NCI-H345 treated with DMSO at 0.1 percent for 48 hours (cell line): ENCODE results near the gene CELA3B.
"Not testable (repeated sequence)": the region's sequence is repeated elsewhere in the genome, so short reads cannot be mapped to it uniquely, and the experiment has no call there.

Experiments used
- DNase-seq: peaks from one replicate; lab custom pipeline; 2025; ENCODE audit not compliant: unreplicated experiment; lab: John Stamatoyannopoulos, UW

CELA3B gene

GRCh38 chr1:21974699-21975098, 2.1 kb upstream of the CELA3B start:
- not testable (repeated sequence) for DNase-seq

DNA sequence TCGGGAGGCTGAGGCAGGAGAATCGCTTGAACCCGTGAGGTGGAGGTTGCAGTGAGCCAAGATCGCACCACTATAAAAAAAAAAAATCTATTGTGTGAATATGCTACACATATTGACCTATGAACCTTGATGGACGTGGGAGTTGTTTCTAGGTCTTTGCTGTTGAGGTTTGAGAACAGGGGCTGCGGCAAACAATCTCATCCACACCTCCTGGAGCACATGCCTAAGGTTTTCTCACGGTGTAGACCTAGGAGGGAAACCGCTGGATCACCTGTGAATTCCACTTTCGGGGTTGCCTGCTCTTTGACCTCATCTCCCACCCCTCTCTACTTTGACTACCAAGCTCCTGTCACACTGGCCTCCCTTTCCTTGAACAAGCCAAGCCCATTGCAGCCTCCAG, 1.5 kb upstream of the CELA3B start:
- DNase-seq = not testable (repeated sequence)

DNA sequence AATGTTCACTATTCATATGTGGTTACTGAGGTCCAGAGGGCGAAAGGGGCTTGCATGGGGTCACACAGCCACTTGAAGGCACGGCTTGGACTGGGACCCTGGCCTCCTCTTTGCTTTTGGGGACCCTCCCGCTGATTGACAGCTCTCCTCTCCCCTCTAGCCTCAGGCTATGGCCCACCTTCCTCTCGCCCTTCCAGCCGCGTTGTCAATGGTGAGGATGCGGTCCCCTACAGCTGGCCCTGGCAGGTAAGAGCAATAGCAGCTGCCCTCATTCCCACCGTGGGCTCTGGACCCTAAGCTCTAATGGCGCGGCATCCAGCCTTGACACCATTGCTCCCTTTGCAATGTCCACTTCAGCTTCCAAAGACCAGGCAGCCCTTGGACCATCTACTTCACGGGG, 1.4 kb downstream of the CELA3B start:
- DNase-seq = not testable (repeated sequence)

GRCh38 chr1:21980515-21981220, 3.8 kb downstream of the CELA3B start:
- not testable (repeated sequence) for DNase-seq

DNA sequence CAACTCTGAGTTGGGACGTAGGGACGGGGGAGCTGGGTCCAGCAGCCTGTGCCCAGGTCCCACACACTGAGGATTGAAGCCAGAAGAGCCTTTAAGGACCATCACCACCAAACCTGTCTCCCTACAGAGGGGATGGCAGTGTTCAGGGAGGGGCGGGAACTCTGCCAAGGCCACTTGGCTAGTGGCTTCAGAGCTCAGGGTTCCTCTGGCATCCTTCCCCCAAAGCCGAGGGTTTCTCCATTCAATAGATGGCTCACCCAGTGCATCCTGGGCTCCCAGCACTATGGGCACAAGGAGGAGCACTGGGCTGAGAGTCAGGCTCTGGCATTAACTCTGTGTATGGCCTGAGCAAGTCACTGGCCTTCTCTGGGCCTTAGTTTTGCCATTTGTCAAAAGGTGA, 4.4 kb downstream of the CELA3B start:
- not testable (repeated sequence) for DNase-seq

DNA sequence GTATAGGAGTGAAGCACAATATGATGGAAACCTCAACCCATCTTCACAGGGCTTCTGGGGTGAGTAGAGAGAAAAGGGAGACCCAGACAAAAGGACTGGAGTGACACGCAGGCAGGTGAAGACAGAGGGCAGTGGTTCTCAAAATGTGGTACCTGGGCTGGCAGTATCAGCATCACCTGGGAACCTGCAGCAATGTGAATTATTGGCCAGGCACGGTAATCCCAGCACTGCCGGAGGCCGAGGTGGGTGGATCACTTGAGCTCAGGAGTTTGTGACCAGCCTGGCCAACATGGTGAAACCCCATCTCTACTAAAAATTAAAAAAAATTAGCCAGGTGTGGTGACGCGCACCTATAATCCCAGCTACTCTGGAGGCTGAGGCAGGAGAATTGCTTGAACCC, 5.3 kb downstream of the CELA3B start:
- not testable (repeated sequence) for DNase-seq

DNA sequence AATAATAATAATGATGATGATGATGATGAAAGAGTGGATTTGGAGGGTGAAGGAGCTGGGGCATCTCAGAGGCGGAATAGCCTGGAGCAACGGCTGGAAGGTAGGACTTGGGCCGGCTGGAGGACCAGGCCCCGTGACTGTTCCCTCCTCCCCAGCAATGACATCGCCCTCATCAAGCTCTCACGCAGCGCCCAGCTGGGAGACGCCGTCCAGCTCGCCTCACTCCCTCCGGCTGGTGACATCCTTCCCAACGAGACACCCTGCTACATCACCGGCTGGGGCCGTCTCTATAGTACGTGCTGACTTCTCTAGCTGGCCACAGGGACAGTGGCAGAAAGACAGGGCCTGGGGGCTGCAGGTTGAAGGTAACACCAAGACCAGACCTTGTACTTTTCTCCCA, 6.7 kb downstream of the CELA3B start:
- DNase-seq = not testable (repeated sequence)

DNA sequence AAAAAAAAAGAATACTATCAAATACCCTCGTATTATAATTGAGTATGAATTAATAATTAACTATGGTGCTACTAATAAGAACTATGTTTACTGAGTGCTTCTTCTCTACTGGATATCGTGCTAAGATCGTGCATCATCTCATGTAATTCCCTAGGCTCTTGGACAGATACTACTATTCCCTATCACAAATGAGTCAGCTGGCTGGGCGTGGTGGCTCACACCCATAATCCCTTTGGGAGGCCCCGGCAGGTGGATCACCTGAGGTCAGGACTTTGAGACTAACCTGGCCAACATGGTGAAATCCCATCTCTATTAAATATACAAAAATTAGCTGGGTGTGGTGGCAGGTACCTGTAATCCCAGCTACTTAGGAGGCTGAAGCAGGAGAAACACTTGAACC, 9.1 kb downstream of the CELA3B start:
- not testable (repeated sequence) for DNase-seq

- DNase-seq = not testable (repeated sequence)
These were observed 9.6 kb downstream of the CELA3B start for GRCh38 chr1:21986386-21986785.

- not testable (repeated sequence) for DNase-seq
These were observed 13.0 kb downstream of the CELA3B start for GRCh38 chr1:21989672-21990393.

DNA sequence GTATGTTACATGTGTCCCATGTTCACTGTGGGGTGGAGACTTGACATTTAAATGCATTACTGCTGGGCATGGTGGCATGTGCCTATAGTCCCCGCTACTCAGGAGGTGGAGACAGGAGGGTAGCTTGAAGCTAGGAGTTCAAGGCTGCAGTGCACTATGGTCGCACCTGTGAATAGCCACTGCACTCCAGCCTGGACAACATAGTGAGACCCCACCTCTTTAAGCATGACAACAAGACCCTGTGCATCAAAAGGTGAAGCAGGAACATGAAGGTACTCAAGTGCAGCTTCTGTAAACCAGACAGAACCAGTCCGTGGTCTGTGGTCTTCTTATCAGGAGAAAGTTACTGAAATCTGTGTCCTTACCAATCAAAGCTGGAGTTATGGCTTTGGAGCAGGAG, 15.4 kb downstream of the CELA3B start:
- DNase-seq = not testable (repeated sequence)

GRCh38 chr1:21994716-21995115, 17.9 kb downstream of the CELA3B start:
- DNase-seq = not testable (repeated sequence)

GRCh38 chr1:21996663-21996970, 19.8 kb downstream of the CELA3B start:
- DNase-seq = not testable (repeated sequence)

- DNase-seq = not testable (repeated sequence)
These were observed 21.2 kb downstream of the CELA3B start for GRCh38 chr1:21997891-21998623.

DNA sequence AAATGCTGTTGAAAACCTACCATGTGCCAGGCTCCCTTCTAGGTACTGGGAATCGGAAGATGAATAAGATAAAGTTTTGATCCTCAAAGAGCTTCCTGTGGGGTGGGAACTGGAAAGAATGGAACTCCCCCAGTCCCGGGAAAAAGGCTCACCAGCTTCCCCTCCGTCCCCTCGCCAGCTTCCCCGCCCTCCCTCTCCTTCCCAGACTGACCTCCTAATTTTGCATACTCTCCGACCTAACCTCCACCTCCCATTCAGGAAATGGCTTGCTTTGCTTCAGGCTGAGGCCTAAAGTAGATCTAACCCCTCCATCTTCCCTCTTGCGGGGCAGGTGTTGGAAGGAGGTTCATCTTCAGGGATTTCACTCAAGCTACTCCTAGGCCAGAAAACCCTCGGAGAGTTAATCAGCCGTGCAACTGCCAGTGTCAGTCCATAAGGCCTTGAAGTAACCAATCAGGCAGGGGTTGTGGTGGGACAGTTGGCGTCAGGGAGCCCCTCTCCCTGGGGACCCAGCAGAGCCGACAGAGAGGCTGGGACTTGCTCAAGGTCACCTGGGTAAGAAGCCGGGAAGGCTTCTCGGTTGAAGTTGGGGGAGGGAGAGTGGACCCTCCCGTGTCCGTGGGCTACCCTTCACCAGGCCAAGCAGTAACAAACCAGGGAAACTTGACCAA, 21.9 kb downstream of the CELA3B start:
- not testable (repeated sequence) for DNase-seq

DNA sequence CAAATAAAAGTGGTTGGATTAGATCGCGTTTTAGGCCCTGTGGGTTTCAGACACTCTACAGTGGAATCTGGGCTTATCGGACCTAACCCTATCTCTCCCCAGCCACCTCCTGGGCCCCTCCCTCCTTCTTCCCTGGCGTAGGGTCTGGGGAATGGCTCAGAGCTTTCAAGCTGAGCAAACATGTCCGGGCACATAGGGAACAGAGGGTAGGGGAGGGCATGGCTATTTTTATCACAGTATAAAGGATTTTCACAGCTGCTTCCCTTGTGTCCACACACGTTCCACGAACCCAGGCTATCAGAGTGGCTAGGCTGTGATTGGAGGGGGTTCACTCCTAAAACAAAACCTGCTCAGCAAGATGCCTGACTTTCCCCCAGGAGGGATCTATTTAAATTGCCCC, 22.8 kb downstream of the CELA3B start:
- not testable (repeated sequence) for DNase-seq

- DNase-seq = no peak
These were observed 24.6 kb downstream of the CELA3B start, which contains the start of gene CELA3A for GRCh38 chr1:22001409-22001808. Gene CELA3A (plus strand): TSS chr1:22001657. CDS start chr1:22001675, 18 bp downstream.

GRCh38 chr1:22002461-22002860, 25.6 kb downstream of the CELA3B start:
- DNase-seq = not testable (repeated sequence)

GRCh38 chr1:22002875-22003274, 26.1 kb downstream of the CELA3B start:
- not testable (repeated sequence) for DNase-seq

DNA sequence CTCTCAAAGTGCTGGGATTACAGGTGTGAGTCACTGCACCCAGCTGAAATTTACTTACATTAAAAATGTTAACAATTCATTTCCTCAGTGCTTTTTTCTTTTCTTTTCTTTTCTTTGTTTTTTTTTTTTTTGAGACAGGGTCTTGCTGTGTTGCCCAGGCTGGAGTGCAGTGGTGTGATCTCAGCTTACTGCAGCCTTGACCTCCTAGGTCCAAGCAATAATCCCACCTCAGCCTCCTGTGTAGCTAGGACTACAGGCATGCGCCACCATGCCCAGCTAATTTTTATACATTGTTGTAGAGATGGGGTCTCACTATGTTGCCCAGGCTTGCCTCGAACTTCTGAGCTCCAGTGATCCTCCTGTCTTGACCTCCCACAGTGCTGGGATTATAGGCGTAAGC, 27.1 kb downstream of the CELA3B start:
- not testable (repeated sequence) for DNase-seq
